HG02840 (cell line): ENCODE measurements around the gene ITGB7.

Experiments used
- ATAC-seq: cut with Tn5 transposase; IDR thresholded peaks from one replicate; pipeline ENCODE4 v1.9.1; 2021; ENCODE audit warnings: mild to moderate bottlenecking, moderate library complexity, moderate number of reproducible peaks; ENCODE audit not compliant: unreplicated experiment, low FRiP score

ITGB7 gene

GRCh38 chr12:53159195-53159839 lies 47.7 kb downstream of the ITGB7 start:
- no peak for ATAC-seq

- ATAC-seq = no peak
These were observed 54.7 kb downstream of the ITGB7 start for GRCh38 chr12:53152390-53152789.

GRCh38 chr12:53151039-53151438 lies 56.0 kb downstream of the ITGB7 start:
- no peak for ATAC-seq

- no peak for ATAC-seq
These were observed 59.4 kb downstream of the ITGB7 start for GRCh38 chr12:53147653-53148052.

GRCh38 chr12:53147181-53147580 lies 59.9 kb downstream of the ITGB7 start:
- no peak for ATAC-seq

GRCh38 chr12:53145383-53146260 lies 61.4 kb downstream of the ITGB7 start:
- ATAC-seq = no peak

- no peak for ATAC-seq
These were observed 63.7 kb downstream of the ITGB7 start for GRCh38 chr12:53143355-53143754.
